Measurements from ENCODE around the gene CFAP74. TPM values are rescaled to one million over a fixed set of nuclear protein-coding genes. Genes with fewer than 3 reads are reported as not detected.

Gene CFAP74
- polyA plus RNA-seq, 1 donor (not counting 4 experiments of a cell fraction or from before 2014, with no cell fraction given): not detected

GRCh38 chr1:1950940-1951339 lies 52.6 kb downstream of the CFAP74 start:
- DNase-seq (ENCODE audit: low read depth, low spot score): no peak
- FAIRE-seq: no peak
- Histone ChIP-seq H3K4me3 (ENCODE audit: control insufficient read depth in 2 of 3, extremely low read depth in 1 of 3, insufficient read depth in 2 of 3, low read depth in 1 of 3, low read length in 3 of 3) (no peak overlapping the region), H3K79me2 (ENCODE audit: control insufficient read depth, insufficient read depth, low read length) (no peaks in the 10 kb centered on the region), H3K9me3 (ENCODE audit: control insufficient read depth, low read depth, low read length) (no peaks in the 10 kb centered on the region), H3K36me3 (ENCODE audit: control insufficient read depth in 2 of 2, extremely low read depth in 1 of 2, insufficient read depth in 2 of 2, low read length in 2 of 2) (no peaks in the 10 kb centered on the region), H3K27me3 (ENCODE audit: control insufficient read depth, extremely low read depth, insufficient read depth, low read length) (peaks cover 9% of the 10 kb centered on the region), H4K20me1 (ENCODE audit: control insufficient read depth, extremely low read depth, insufficient read depth, low read length) (no peaks in the 10 kb centered on the region), H3K4me2 (ENCODE audit: control insufficient read depth, extremely low read depth, insufficient read depth, low read depth, low read length) (no peak overlapping the region), H3K4me1 (ENCODE audit: control insufficient read depth, extremely low read depth, insufficient read depth, low read length) (no peaks in the 10 kb centered on the region), H3K27ac (ENCODE audit: control insufficient read depth, insufficient read depth, low read length) (no peak overlapping the region), H2AFZ (ENCODE audit: control insufficient read depth, low read length) (no peak overlapping the region), H3K9me1 (ENCODE audit: control insufficient read depth, extremely low read depth, insufficient read depth, low read length) (no peaks in the 10 kb centered on the region), H3K9ac (ENCODE audit: control insufficient read depth, extremely low read depth, insufficient read depth, low read length) (no peak overlapping the region)
- dilution Hi-C loops (cut with MboI; ENCODE audit: extremely low pct_ligation_motif_present, low sequenced_read_pairs): no loop called here
- TF ChIP-seq EZH2 (IDR thresholded peaks at IDR 0.05; ENCODE audit: low read length): no peak
- no peak for TF ChIP-seq CTCF (optimal IDR thresholded peaks at IDR 0.05 in 1 of 3, IDR thresholded peaks at IDR 0.05 in 1 of 3, conservative IDR thresholded peaks at IDR 0.05 in 1 of 3; ENCODE audit: extremely low read depth in 1 of 3, insufficient read depth in 2 of 3, low read length in 3 of 3)

GRCh38 chr1:1948783-1949182 lies 54.8 kb downstream of the CFAP74 start:
- DNase-seq (ENCODE audit: low read depth, low spot score) (no peak), FAIRE-seq (no peak)
- H3K9me1 ChIP-seq (ENCODE audit: control insufficient read depth, extremely low read depth, insufficient read depth, low read length): no peaks in the 10 kb centered on the region
- peaks cover 9% of the 10 kb centered on the region for H3K27me3 ChIP-seq (ENCODE audit: control insufficient read depth, extremely low read depth, insufficient read depth, low read length)
- no peak overlapping the region for H3K4me2 ChIP-seq (ENCODE audit: control insufficient read depth, extremely low read depth, insufficient read depth, low read depth, low read length)
- no peak overlapping the region for H3K4me3 ChIP-seq (ENCODE audit: control insufficient read depth in 2 of 3, extremely low read depth in 1 of 3, insufficient read depth in 2 of 3, low read depth in 1 of 3, low read length in 3 of 3)
- H3K9me3 ChIP-seq (ENCODE audit: control insufficient read depth, low read depth, low read length): no peaks in the 10 kb centered on the region
- no peaks in the 10 kb centered on the region for H3K36me3 ChIP-seq (ENCODE audit: control insufficient read depth in 2 of 2, extremely low read depth in 1 of 2, insufficient read depth in 2 of 2, low read length in 2 of 2)
- dilution Hi-C loops (cut with MboI; ENCODE audit: extremely low pct_ligation_motif_present, low sequenced_read_pairs): no loop called here
- TF ChIP-seq CTCF (optimal IDR thresholded peaks at IDR 0.05 in 1 of 3, IDR thresholded peaks at IDR 0.05 in 1 of 3, conservative IDR thresholded peaks at IDR 0.05 in 1 of 3; ENCODE audit: extremely low read depth in 1 of 3, insufficient read depth in 2 of 3, low read length in 3 of 3) (no peak), EZH2 (IDR thresholded peaks at IDR 0.05; ENCODE audit: low read length) (no peak)
- H4K20me1 ChIP-seq (ENCODE audit: control insufficient read depth, extremely low read depth, insufficient read depth, low read length): no peaks in the 10 kb centered on the region
- H2AFZ ChIP-seq (ENCODE audit: control insufficient read depth, low read length): no peak overlapping the region
- no peak overlapping the region for H3K27ac ChIP-seq (ENCODE audit: control insufficient read depth, insufficient read depth, low read length)
- no peaks in the 10 kb centered on the region for H3K79me2 ChIP-seq (ENCODE audit: control insufficient read depth, insufficient read depth, low read length)
- H3K4me1 ChIP-seq (ENCODE audit: control insufficient read depth, extremely low read depth, insufficient read depth, low read length): peaks cover under 1% of the 10 kb centered on the region
- no peak overlapping the region for H3K9ac ChIP-seq (ENCODE audit: control insufficient read depth, extremely low read depth, insufficient read depth, low read length)
